ENCODE measurements around the gene CDHR5.

- TF ChIP-seq GATA2 (IDR thresholded peaks at IDR 0.05; ENCODE audit: low read depth, low read length): no peak
- no peak for TF ChIP-seq GATA3 (IDR thresholded peaks at IDR 0.05; ENCODE audit: low read depth, low read length)
Observed at GRCh38 chr11:589798-590197, 35.0 kb downstream of the CDHR5 start.

Measured in SH-SY5Y (cell line).